Measurements from ENCODE around the gene HMHB1.

DNA sequence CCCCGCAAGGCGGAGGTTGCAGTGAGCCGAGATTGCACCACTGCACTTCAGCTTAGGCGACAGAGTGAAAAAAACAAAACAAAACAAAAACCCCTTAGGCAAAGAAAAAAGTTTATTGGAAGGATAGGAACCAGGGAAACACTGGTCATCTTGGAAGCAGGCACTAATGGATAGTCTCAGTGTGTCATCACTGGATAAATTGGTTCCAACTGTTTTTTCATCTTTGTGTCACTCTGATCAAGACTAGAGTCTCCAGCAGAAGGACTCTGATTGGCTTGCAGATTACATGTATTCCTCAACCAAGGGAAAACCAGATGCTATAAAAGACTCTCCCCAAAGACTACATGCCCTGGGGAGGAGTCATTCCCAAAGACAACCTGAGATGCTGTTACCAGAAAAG lies 35.0 kb upstream of the HMHB1 start:
- TF ChIP-seq POLR2A (IDR thresholded peaks at IDR 0.05; ENCODE audit: low read length) (no peak), GATA1 (IDR thresholded peaks at IDR 0.05; ENCODE audit: low read depth, low read length) (no peak)
